Central memory CD8-positive, alpha-beta T cell (primary cell): ENCODE results near the gene NOLC1.
A peak's percentile ranks its signal among the peaks of the same experiment; 100 is the strongest.

Source experiments
- ATAC-seq: fragments of 150-1000 bp; cut with Tn5 transposase; replicated peaks from 2 replicates; pipeline ENCODE4 v1.10.0; 2022; ENCODE audit warnings: mild to moderate bottlenecking, moderate FRiP score, moderate number of reproducible peaks; ENCODE audit not compliant: poor library complexity, severe bottlenecking; ENCODE audit errors: extremely low read depth
- DNase-seq, 2 donors: peaks; one replicate each; pipeline ENCODE4 v3.0.0; 2021; ENCODE audit warnings: low spot score in 2 of 2
- H3K27ac Mint-ChIP-seq: one replicate; pipeline ENCODE4 v1.8.0; 2022; ENCODE audit warnings: low read depth, mild to moderate bottlenecking, moderate library complexity, mixed read lengths
- H3K27me3 Mint-ChIP-seq: one replicate; pipeline ENCODE4 v1.8.0; 2022; ENCODE audit warnings: mixed read lengths
- H3K36me3 Mint-ChIP-seq: one replicate; pipeline ENCODE4 v1.8.0; 2022; ENCODE audit warnings: mild to moderate bottlenecking, moderate library complexity, mixed read lengths; ENCODE audit not compliant: insufficient read depth
- H3K4me1 Mint-ChIP-seq: one replicate; pipeline ENCODE4 v1.8.0; 2022; ENCODE audit warnings: mixed read lengths
- H3K4me3 Mint-ChIP-seq: one replicate; pipeline ENCODE4 v1.8.0; 2022; ENCODE audit warnings: mild to moderate bottlenecking, moderate library complexity, mixed read lengths
- H3K9me3 Mint-ChIP-seq: one replicate; pipeline ENCODE4 v1.8.0; 2022; ENCODE audit warnings: mixed read lengths

The NOLC1 gene

DNA sequence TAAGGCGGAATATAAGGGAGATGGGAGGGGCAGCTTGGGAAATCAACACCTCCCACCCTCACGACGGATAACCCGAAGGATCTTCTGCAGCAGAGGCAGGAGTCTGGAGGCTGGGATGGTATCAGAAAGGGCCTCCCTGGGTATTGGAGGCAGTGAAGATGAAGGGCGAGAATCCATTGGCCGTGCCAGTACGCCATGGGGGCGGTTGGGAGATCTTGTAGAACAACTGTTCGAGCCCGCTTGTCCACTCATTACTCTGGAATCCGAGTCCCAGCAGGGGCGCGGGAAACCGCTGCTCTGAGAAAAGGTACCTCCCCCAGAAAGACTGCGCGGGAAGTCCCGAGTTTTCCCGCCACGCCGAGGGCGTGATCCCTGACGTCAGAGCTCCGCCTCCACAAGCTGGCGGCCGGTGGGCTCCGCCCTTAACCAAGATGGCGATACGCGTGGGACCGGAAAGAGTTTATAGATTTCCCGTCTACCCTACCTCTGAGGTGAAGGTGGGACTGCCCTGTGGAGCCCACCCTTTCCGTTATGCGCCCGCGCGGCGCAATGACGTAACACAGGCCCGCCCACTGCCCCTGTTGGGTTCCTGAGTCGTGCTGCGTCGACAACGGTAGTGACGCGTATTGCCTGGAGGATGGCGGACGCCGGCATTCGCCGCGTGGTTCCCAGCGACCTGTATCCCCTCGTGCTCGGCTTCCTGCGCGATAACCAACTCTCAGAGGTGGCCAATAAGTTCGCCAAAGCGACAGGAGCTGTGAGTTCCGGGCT is at the start of gene NOLC1:
NOLC1 (plus strand) TSS at position 616 of the 771 bp plus-strand sequence; CDS start at position 638, 22 bp downstream.
- Mint-ChIP-seq H3K36me3 (peaks cover 35% of the 10 kb centered on the region), H3K27ac (peak within 1 kb of the TSS; percentile 95), H3K27me3 (no peaks in the 10 kb centered on the region), H3K4me1 (peaks cover 35% of the 10 kb centered on the region), H3K4me3 (peak within 1 kb of the TSS; percentile 90), H3K9me3 (no peaks in the 10 kb centered on the region)
- ATAC-seq (peak; percentile 97), DNase-seq (peak; percentile 99 to 100)

GRCh38 chr10:102102421-102102820 is 49.8 kb upstream of the NOLC1 start:
- no peaks in the 10 kb centered on the region for H3K9me3 Mint-ChIP-seq
- peaks cover 10% of the 10 kb centered on the region for H3K4me1 Mint-ChIP-seq
- DNase-seq (no peak), ATAC-seq (no peak)
- H3K27ac Mint-ChIP-seq = no peak overlapping the region
- no peak overlapping the region for H3K4me3 Mint-ChIP-seq
- peaks cover 18% of the 10 kb centered on the region for H3K36me3 Mint-ChIP-seq
- H3K27me3 Mint-ChIP-seq = no peaks in the 10 kb centered on the region

DNA sequence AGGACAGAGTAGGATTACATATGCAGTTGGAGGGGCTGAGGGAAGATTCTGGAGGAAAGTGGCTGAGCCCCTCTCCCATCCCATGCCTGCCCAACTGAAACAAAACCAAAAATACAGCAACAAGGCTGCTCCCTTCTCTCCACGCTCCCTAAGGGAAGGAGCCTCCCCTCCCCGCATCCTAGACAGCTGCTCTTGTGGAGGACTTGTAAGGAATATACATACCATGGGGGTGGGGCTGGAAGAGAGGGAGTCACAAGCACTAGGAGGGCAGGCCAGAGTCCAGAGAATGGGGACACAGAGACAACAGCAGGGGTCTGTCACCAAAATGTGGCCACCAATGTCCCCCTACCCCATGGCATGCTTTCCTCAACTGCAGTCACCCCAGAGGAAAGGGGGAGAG is 45.2 kb upstream of the NOLC1 start:
- Mint-ChIP-seq H3K36me3 (peaks cover 37% of the 10 kb centered on the region), H3K27ac (peak overlapping the region; percentile 55), H3K4me1 (peaks cover 33% of the 10 kb centered on the region), H3K9me3 (no peaks in the 10 kb centered on the region), H3K27me3 (no peaks in the 10 kb centered on the region), H3K4me3 (no peak overlapping the region)
- no peak for DNase-seq
- ATAC-seq = no peak

- H3K27ac Mint-ChIP-seq = no peak overlapping the region
- H3K27me3 Mint-ChIP-seq = no peaks in the 10 kb centered on the region
- H3K36me3 Mint-ChIP-seq = peaks cover 37% of the 10 kb centered on the region
- H3K4me1 Mint-ChIP-seq = peaks cover 50% of the 10 kb centered on the region
- no peak for ATAC-seq
- no peak overlapping the region for H3K4me3 Mint-ChIP-seq
- DNase-seq = no peak
- no peaks in the 10 kb centered on the region for H3K9me3 Mint-ChIP-seq
These were observed 42.7 kb upstream of the NOLC1 start for GRCh38 chr10:102109166-102110116.

GRCh38 chr10:102111276-102111675 is 40.9 kb upstream of the NOLC1 start:
- Mint-ChIP-seq H3K27me3 (no peaks in the 10 kb centered on the region), H3K27ac (no peak overlapping the region), H3K36me3 (peaks cover 36% of the 10 kb centered on the region), H3K4me1 (peaks cover 56% of the 10 kb centered on the region), H3K4me3 (no peak overlapping the region), H3K9me3 (no peaks in the 10 kb centered on the region)
- no peak for DNase-seq
- ATAC-seq = no peak

GRCh38 chr10:102112210-102112817 is 39.9 kb upstream of the NOLC1 start:
- Mint-ChIP-seq H3K4me3 (peak overlapping the region; percentile 7), H3K4me1 (peaks cover 66% of the 10 kb centered on the region), H3K27me3 (no peaks in the 10 kb centered on the region), H3K36me3 (peaks cover 34% of the 10 kb centered on the region), H3K27ac (no peak overlapping the region), H3K9me3 (no peaks in the 10 kb centered on the region)
- DNase-seq (no peak), ATAC-seq (no peak)

DNA sequence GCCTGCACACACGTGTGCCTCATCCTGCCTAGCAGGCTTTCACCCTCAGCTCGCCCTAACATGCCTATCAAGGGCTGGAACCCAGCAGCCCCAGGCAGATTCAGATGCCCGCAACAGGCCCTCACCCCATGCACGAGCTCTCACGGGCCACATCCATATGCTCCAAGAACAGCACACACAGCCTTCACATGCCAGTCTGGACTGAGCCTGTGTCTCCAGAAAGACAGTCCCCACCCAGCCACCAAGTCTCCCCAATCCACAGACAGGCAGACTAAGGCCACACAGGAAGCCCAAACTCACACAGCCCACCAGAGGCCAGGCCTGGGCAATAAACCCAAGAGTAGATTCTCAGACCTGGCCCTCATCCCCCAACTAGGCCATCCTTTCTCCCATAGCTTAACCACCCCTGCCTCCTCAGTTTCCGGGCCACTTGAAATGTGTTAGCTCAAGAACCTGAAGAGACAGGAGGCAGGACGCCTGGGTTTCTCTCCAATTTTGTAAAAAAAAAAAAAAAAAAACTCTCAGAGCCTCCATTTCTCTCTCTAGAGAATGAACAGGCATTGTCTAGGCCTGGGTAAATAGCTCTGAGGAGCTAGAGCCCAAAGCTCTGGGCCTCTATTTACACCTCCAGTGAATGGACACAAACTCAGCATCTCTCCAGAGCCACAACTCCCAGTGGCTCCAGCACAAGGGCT is 38.8 kb upstream of the NOLC1 start:
- Mint-ChIP-seq H3K4me1 (peaks cover 74% of the 10 kb centered on the region), H3K36me3 (peaks cover 33% of the 10 kb centered on the region)
- no peak for ATAC-seq

GRCh38 chr10:102113956-102114857 is 38.0 kb upstream of the NOLC1 start:
- no peak for DNase-seq
- H3K36me3 Mint-ChIP-seq = peaks cover 28% of the 10 kb centered on the region

More for the DNA sequence above, 38.8 kb upstream of the NOLC1 start:
- no peaks in the 10 kb centered on the region for H3K27me3 Mint-ChIP-seq
- H3K27ac Mint-ChIP-seq = peak overlapping the region; percentile 89
- no peak for DNase-seq
- peak overlapping the region; percentile 91 for H3K4me3 Mint-ChIP-seq
- H3K9me3 Mint-ChIP-seq = no peaks in the 10 kb centered on the region

DNA sequence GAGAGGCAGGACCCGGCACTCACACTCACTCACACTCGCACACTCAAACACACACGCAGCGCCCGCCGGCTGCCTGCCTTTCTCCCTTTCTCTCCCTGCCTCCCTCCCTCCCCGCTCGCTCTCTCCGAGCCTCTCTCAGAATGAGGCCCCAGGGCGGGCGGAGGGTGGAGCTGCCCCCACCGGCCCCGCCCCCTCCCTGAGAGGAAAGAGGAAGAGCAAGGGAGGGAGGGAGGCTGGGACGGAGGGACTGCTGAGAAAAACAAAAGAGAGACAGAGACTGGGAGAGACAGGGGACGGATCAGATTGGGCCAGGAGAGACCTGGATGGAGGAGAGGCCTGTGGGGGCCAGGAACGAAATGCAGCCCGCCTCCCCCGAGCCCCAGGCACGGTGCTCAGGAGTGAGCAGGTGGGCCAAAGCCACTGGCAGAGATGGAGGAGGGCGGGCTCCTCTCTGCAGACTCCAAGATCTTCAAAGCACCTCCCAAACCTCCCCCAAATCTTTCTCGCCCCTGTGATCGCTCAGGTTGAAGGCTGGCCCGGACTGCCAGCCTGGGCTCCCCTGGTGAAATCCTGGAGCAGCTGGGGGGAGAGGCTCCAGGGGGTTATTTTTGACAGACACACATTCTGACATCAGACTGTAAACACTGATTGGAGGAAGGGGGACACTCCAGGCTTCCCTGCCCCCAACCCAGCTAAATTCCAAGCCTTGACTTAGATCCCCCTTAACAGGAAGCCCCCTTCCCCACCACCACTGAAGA is 37.1 kb upstream of the NOLC1 start:
- no peaks in the 10 kb centered on the region for H3K27me3 Mint-ChIP-seq
- H3K4me1 Mint-ChIP-seq = peaks cover 79% of the 10 kb centered on the region
- H3K9me3 Mint-ChIP-seq = no peaks in the 10 kb centered on the region
- ATAC-seq (peak; percentile 60), DNase-seq (peak; percentile 43 to 50)
- H3K36me3 Mint-ChIP-seq = peaks cover 25% of the 10 kb centered on the region
- H3K4me3 Mint-ChIP-seq = peak overlapping the region; percentile 91
- peak overlapping the region; percentile 56 for H3K27ac Mint-ChIP-seq

More at GRCh38 chr10:102113956-102114857, 38.0 kb upstream of the NOLC1 start:
- peak overlapping the region; percentile 91 for H3K4me3 Mint-ChIP-seq
- H3K9me3 Mint-ChIP-seq = no peaks in the 10 kb centered on the region
- H3K4me1 Mint-ChIP-seq = peaks cover 74% of the 10 kb centered on the region
- H3K27ac Mint-ChIP-seq = peak overlapping the region; percentile 89
- ATAC-seq = peak; percentile 16
- H3K27me3 Mint-ChIP-seq = no peaks in the 10 kb centered on the region

GRCh38 chr10:102115775-102116174 is 36.4 kb upstream of the NOLC1 start:
- peak overlapping the region; percentile 56 for H3K27ac Mint-ChIP-seq
- H3K4me1 Mint-ChIP-seq = peaks cover 80% of the 10 kb centered on the region
- no peaks in the 10 kb centered on the region for H3K9me3 Mint-ChIP-seq
- no peaks in the 10 kb centered on the region for H3K27me3 Mint-ChIP-seq
- ATAC-seq = no peak
- no peak for DNase-seq
- peak overlapping the region; percentile 91 for H3K4me3 Mint-ChIP-seq
- H3K36me3 Mint-ChIP-seq = peaks cover 22% of the 10 kb centered on the region

- peaks cover 83% of the 10 kb centered on the region for H3K4me1 Mint-ChIP-seq
- DNase-seq = no peak
- H3K27me3 Mint-ChIP-seq = no peaks in the 10 kb centered on the region
- no peaks in the 10 kb centered on the region for H3K9me3 Mint-ChIP-seq
- no peak for ATAC-seq
- peaks cover 23% of the 10 kb centered on the region for H3K36me3 Mint-ChIP-seq
- peak overlapping the region; percentile 91 for H3K4me3 Mint-ChIP-seq
- H3K27ac Mint-ChIP-seq = peak overlapping the region; percentile 56
These were observed 35.5 kb upstream of the NOLC1 start for GRCh38 chr10:102116656-102117055.
